ENCODE data around the gene PRR16.

Gene PRR16

GRCh38 chr5:120472911-120473310, 8.8 kb downstream of the PRR16 start:
- H3K27me3 ChIP-seq: no peaks in the 10 kb centered on the region
- intact Hi-C loops (cut with DNase I; ENCODE audit: low total_unique reads): no loop called here
- peaks cover 0 to 9% (median 0%) of the 10 kb centered on the region in 4 donors for H3K4me1 ChIP-seq
- no peak overlapping the region for H3K4me3 ChIP-seq
- no peaks in the 10 kb centered on the region for H3K9me3 ChIP-seq
- no peak overlapping the region for H3K27ac ChIP-seq
- TF ChIP-seq CTCF (IDR thresholded peaks at IDR 0.05): no peak
- no peak for DNase-seq
- no peaks in the 10 kb centered on the region for H3K36me3 ChIP-seq

GRCh38 chr5:120473332-120473731, 9.2 kb downstream of the PRR16 start:
- H3K9me3 ChIP-seq: no peaks in the 10 kb centered on the region
- H3K4me3 ChIP-seq: no peak overlapping the region
- H3K27ac ChIP-seq: no peak overlapping the region
- intact Hi-C loops (cut with DNase I; ENCODE audit: low total_unique reads): no loop called here
- H3K36me3 ChIP-seq: no peaks in the 10 kb centered on the region
- H3K4me1 ChIP-seq: peaks cover 0 to 9% (median 0%) of the 10 kb centered on the region in 4 donors
- H3K27me3 ChIP-seq: no peaks in the 10 kb centered on the region
- no peak for TF ChIP-seq CTCF (IDR thresholded peaks at IDR 0.05)
- DNase-seq: no peak

- H3K9me3 ChIP-seq: no peaks in the 10 kb centered on the region
- TF ChIP-seq CTCF (IDR thresholded peaks at IDR 0.05): no peak
- no peaks in the 10 kb centered on the region for H3K27me3 ChIP-seq
- intact Hi-C loops (cut with DNase I; ENCODE audit: low total_unique reads): no loop called here
- DNase-seq: no peak
- H3K36me3 ChIP-seq: no peaks in the 10 kb centered on the region
- no peak overlapping the region for H3K27ac ChIP-seq
- no peak overlapping the region for H3K4me3 ChIP-seq
- peaks cover 0 to 9% (median 0%) of the 10 kb centered on the region in 4 donors for H3K4me1 ChIP-seq
These were observed 12.0 kb downstream of the PRR16 start for GRCh38 chr5:120476063-120476462.

GRCh38 chr5:120479066-120479465, 15.0 kb downstream of the PRR16 start:
- intact Hi-C loops (cut with DNase I; ENCODE audit: low total_unique reads): no loop called here
- Histone ChIP-seq H3K4me1 (peaks cover 0 to 4% (median 0%) of the 10 kb centered on the region in 4 donors), H3K9me3 (no peaks in the 10 kb centered on the region), H3K36me3 (no peaks in the 10 kb centered on the region), H3K4me3 (no peak overlapping the region), H3K27ac (no peak overlapping the region), H3K27me3 (no peaks in the 10 kb centered on the region)
- DNase-seq: no peak
- no peak for TF ChIP-seq CTCF (IDR thresholded peaks at IDR 0.05)

GRCh38 chr5:120499876-120500563, 35.9 kb downstream of the PRR16 start:
- no peaks in the 10 kb centered on the region for H3K27me3 ChIP-seq
- no peak overlapping the region for H3K4me3 ChIP-seq
- H3K36me3 ChIP-seq: no peaks in the 10 kb centered on the region
- no peaks in the 10 kb centered on the region for H3K4me1 ChIP-seq
- no peak for DNase-seq
- no peaks in the 10 kb centered on the region for H3K9me3 ChIP-seq
- no peak overlapping the region for H3K27ac ChIP-seq
- TF ChIP-seq CTCF (IDR thresholded peaks at IDR 0.05): no peak
- intact Hi-C loops (cut with DNase I; ENCODE audit: low total_unique reads): no loop called here

- Histone ChIP-seq H3K27ac (no peak overlapping the region), H3K4me3 (no peak overlapping the region), H3K36me3 (no peaks in the 10 kb centered on the region), H3K4me1 (no peaks in the 10 kb centered on the region), H3K27me3 (no peaks in the 10 kb centered on the region), H3K9me3 (no peaks in the 10 kb centered on the region)
- intact Hi-C loops (cut with DNase I; ENCODE audit: low total_unique reads): no loop called here
- no peak for TF ChIP-seq CTCF (IDR thresholded peaks at IDR 0.05)
- no peak for DNase-seq
These were observed 38.4 kb downstream of the PRR16 start for GRCh38 chr5:120502531-120502930.
